ENCODE data around the gene OR2AP1. TPM values are rescaled to one million over a fixed set of nuclear protein-coding genes. Genes with fewer than 3 reads are reported as not detected.

Gene OR2AP1
- total RNA-seq, 1 experiment from 2014 or later, result not detected

GRCh38 chr12:55624056-55624455 lies 51.8 kb downstream of the OR2AP1 start:
- peaks cover 5% of the 10 kb centered on the region in 2 experiments for H3K4me1 Mint-ChIP-seq
- Histone ChIP-seq H4K91ac (ENCODE audit: insufficient read length, low read depth, low read length) (no peak overlapping the region), H2BK15ac (ENCODE audit: low read depth, low read length) (no peak overlapping the region), H2BK12ac (ENCODE audit: insufficient read length, low read depth, low read length) (no peak overlapping the region), H4K20me1 (ENCODE audit: control insufficient read depth, insufficient read depth, insufficient read length) (no peaks in the 10 kb centered on the region), H3K27me3 (ENCODE audit: insufficient read depth, low read length) (peaks cover 2% of the 10 kb centered on the region; the same call in 1 of the 2 replicates), H3K79me2 (ENCODE audit: insufficient read depth, low read length) (no peaks in the 10 kb centered on the region), H3K4me2 (ENCODE audit: insufficient read depth, insufficient read length, low read length) (no peak overlapping the region), H3K18ac (ENCODE audit: insufficient read length, low read depth, low read length) (no peak overlapping the region), H3K79me1 (ENCODE audit: insufficient read depth, low read depth, low read length, poor library complexity, severe bottlenecking) (no peaks in the 10 kb centered on the region), H2AK5ac (ENCODE audit: insufficient read length, low read length) (no peak overlapping the region), H4K8ac (replicated peaks; ENCODE audit: insufficient read length, low read depth, low read length) (no peak overlapping the region), H2BK120ac (ENCODE audit: low read depth, low read length, poor library complexity, severe bottlenecking) (no peak overlapping the region), H4K5ac (ENCODE audit: insufficient read length, low read depth, low read length) (no peak overlapping the region), H3K9ac (ENCODE audit: extremely low read depth, insufficient read length, low read length) (no peak overlapping the region), H3K14ac (ENCODE audit: insufficient read depth, low read length) (no peak overlapping the region), H3K23ac (ENCODE audit: insufficient read length, low read depth, low read length) (no peak overlapping the region), H2BK5ac (ENCODE audit: insufficient read length, low read length) (no peak overlapping the region), H3K23me2 (ENCODE audit: insufficient read length, low read depth, low read length, poor library complexity, severe bottlenecking) (no peaks in the 10 kb centered on the region), H2AFZ (ENCODE audit: low read length) (no peak overlapping the region), H2BK20ac (ENCODE audit: low read depth, low read length, poor library complexity, severe bottlenecking) (no peak overlapping the region), H3K4me1 (ENCODE audit: insufficient read depth, low read length) (no peaks in the 10 kb centered on the region), H3T11ph (ENCODE audit: low read length) (no peak overlapping the region), H3K56ac (ENCODE audit: insufficient read length, low read depth, low read length) (no peak overlapping the region), H3K9me3 (ENCODE audit: control insufficient read depth, low read depth, low read length) (no peaks in the 10 kb centered on the region), H3K27ac (ENCODE audit: insufficient read length, low read depth, low read length) (no peak overlapping the region), H3K4ac (ENCODE audit: low read depth, low read length) (no peak overlapping the region)
- no peaks in the 10 kb centered on the region for H3K36me3 Mint-ChIP-seq (ENCODE audit: insufficient read depth in 1 of 3, low read depth in 3 of 3)
- H3K27me3 Mint-ChIP-seq (ENCODE audit: low read depth), result peaks cover 6% of the 10 kb centered on the region
- H3K4me3 Mint-ChIP-seq, result no peak overlapping the region
- DNase-seq, result no peak
- no peak overlapping the region for H3K27ac Mint-ChIP-seq
- no peak for TF ChIP-seq CTCF (conservative IDR thresholded peaks at IDR 0.05)
- H3K9me3 Mint-ChIP-seq, result no peaks in the 10 kb centered on the region

Other genes starting within 250 kb of the OR2AP1 start
- not detected in 2 replicates for gene OR6C3, start 241.7 kb upstream of the OR2AP1 start, total RNA-seq (2021)
- not detected in 2 replicates for gene OR6C75, start 209.5 kb upstream of the OR2AP1 start, total RNA-seq (2021)
- not detected in 2 replicates for gene OR6C65, start 171.9 kb upstream of the OR2AP1 start, total RNA-seq (2021)
- gene OR6C76, start 146.2 kb upstream of the OR2AP1 start, total RNA-seq (2021), result not detected in 2 replicates
- not detected in 2 replicates for gene OR6C2, start 128.4 kb upstream of the OR2AP1 start, total RNA-seq (2021)
- gene OR6C70, start 102.3 kb upstream of the OR2AP1 start, total RNA-seq (2021), result not detected in 2 replicates
- not detected in 2 replicates for gene OR6C68, start 80.1 kb upstream of the OR2AP1 start, total RNA-seq (2021)
- gene OR6C4, start 22.9 kb upstream of the OR2AP1 start, total RNA-seq (2021), result not detected in 2 replicates
- not detected in 2 replicates for gene OR10P1, start 64.4 kb downstream of the OR2AP1 start, total RNA-seq (2021)
- 114 and 119 TPM in 2 replicates for gene ITGA7, start 135.4 kb downstream of the OR2AP1 start, total RNA-seq (2021)
- gene BLOC1S1, start 143.6 kb downstream of the OR2AP1 start, total RNA-seq (2021), result 104 and 108 TPM in 2 replicates
- 4.0 and 6.6 TPM in 2 replicates for gene RDH5, start 147.9 kb downstream of the OR2AP1 start, total RNA-seq (2021)
- gene CD63, start 156.5 kb downstream of the OR2AP1 start, total RNA-seq (2021), result 581 and 589 TPM in 2 replicates
- 31.2 and 31.8 TPM in 2 replicates for gene GDF11, start 170.7 kb downstream of the OR2AP1 start, total RNA-seq (2021)
- 122 and 127 TPM in 2 replicates for gene SARNP, start 245.3 kb downstream of the OR2AP1 start, total RNA-seq (2021)
- 51.3 and 53.1 TPM in 2 replicates for gene ORMDL2, start 245.6 kb downstream of the OR2AP1 start, total RNA-seq (2021)